Measurements from ENCODE around the gene RBM18. TPM values are rescaled to one million over a fixed set of nuclear protein-coding genes. Genes with fewer than 3 reads are reported as not detected.

The RBM18 gene
- total RNA-seq, 4 donors from 2014 or later = 12.1 to 15.2 (median 13.7) TPM

- DNase-seq = no peak
- H3K27me3 ChIP-seq = no peaks in the 10 kb centered on the region
- 73 to 85% methylated on average over 1 of the region's 1 CpG for WGBS, 2 donors
- H3K36me3 ChIP-seq = no peaks in the 10 kb centered on the region
- intact Hi-C loops (cut with DNase I) = no loop called here
- TF ChIP-seq POLR2A (IDR thresholded peaks at IDR 0.05) = no peak
- TF ChIP-seq, protein P1, sequence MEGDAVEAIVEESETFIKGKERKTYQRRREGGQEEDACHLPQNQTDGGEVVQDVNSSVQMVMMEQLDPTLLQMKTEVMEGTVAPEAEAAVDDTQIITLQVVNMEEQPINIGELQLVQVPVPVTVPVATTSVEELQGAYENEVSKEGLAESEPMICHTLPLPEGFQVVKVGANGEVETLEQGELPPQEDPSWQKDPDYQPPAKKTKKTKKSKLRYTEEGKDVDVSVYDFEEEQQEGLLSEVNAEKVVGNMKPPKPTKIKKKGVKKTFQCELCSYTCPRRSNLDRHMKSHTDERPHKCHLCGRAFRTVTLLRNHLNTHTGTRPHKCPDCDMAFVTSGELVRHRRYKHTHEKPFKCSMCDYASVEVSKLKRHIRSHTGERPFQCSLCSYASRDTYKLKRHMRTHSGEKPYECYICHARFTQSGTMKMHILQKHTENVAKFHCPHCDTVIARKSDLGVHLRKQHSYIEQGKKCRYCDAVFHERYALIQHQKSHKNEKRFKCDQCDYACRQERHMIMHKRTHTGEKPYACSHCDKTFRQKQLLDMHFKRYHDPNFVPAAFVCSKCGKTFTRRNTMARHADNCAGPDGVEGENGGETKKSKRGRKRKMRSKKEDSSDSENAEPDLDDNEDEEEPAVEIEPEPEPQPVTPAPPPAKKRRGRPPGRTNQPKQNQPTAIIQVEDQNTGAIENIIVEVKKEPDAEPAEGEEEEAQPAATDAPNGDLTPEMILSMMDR (IDR thresholded peaks at IDR 0.05) = no peak
- peaks cover 4 to 9% of the 10 kb centered on the region in 2 donors for H3K4me1 ChIP-seq
- no peak overlapping the region for H3K27ac ChIP-seq
- no peaks in the 10 kb centered on the region for H3K9me3 ChIP-seq
- no peak overlapping the region for H3K4me3 ChIP-seq (replicated peaks in 1 of 3)
These were observed 63.0 kb downstream of the RBM18 start for GRCh38 chr9:122201641-122202040.

- H3K9me3 ChIP-seq = no peaks in the 10 kb centered on the region
- TF ChIP-seq, protein P1 (IDR thresholded peaks at IDR 0.05) = no peak
- TF ChIP-seq POLR2A (IDR thresholded peaks at IDR 0.05) = no peak
- no peak overlapping the region for H3K4me3 ChIP-seq (replicated peaks in 1 of 3)
- no peaks in the 10 kb centered on the region for H3K27me3 ChIP-seq
- 87 to 93% methylated on average over 7 of the region's 7 CpGs for WGBS, 2 donors
- H3K36me3 ChIP-seq = no peaks in the 10 kb centered on the region
- no peak for DNase-seq
- H3K27ac ChIP-seq = no peak overlapping the region
- H3K4me1 ChIP-seq = peaks cover 4 to 9% of the 10 kb centered on the region in 2 donors
- intact Hi-C loops (cut with DNase I) = no loop called here
These were observed 63.6 kb downstream of the RBM18 start for GRCh38 chr9:122200960-122201595.

- peaks cover 4 to 9% of the 10 kb centered on the region in 2 donors for H3K4me1 ChIP-seq
- no peaks in the 10 kb centered on the region for H3K9me3 ChIP-seq
- no peak for DNase-seq
- no peaks in the 10 kb centered on the region for H3K27me3 ChIP-seq
- intact Hi-C loops (cut with DNase I) = no loop called here
- WGBS, 2 donors = 58 to 82% methylated on average over 2 to 3 of the region's 4 CpGs
- TF ChIP-seq POLR2A (IDR thresholded peaks at IDR 0.05) = no peak
- TF ChIP-seq, protein P1 (IDR thresholded peaks at IDR 0.05) = no peak
- no peak overlapping the region for H3K4me3 ChIP-seq (replicated peaks in 1 of 3)
- H3K27ac ChIP-seq = no peak overlapping the region
- H3K36me3 ChIP-seq = no peaks in the 10 kb centered on the region
These were observed 66.8 kb downstream of the RBM18 start for GRCh38 chr9:122197882-122198281.

DNA sequence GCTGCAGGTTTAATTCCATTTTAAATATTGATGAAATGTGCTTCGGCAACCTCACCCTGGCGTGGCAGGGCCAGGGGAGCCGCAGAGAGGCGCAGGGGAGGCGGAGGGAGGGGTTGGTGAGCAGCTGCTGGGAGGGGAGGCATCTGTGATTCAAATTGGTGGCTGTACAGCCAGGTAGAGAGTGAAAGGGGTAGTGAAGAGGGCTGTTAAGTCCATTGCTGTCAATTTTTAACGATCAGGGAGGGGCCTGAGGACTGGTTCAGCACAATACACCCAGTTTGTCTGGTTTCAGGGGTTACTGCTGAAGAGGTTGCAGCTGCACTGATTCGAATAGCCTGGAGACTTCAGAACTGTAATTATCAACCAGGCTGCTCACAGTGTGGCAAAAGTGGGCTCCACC, 67.2 kb downstream of the RBM18 start:
- H3K4me1 ChIP-seq = peaks cover 2 to 8% of the 10 kb centered on the region in 2 donors
- intact Hi-C loops (cut with DNase I) = no loop called here
- no peaks in the 10 kb centered on the region for H3K36me3 ChIP-seq
- WGBS, 2 donors = 53 to 55% methylated on average over 7 of the region's 7 CpGs
- H3K27me3 ChIP-seq = no peaks in the 10 kb centered on the region
- no peak overlapping the region for H3K4me3 ChIP-seq (replicated peaks in 1 of 3)
- H3K9me3 ChIP-seq = no peaks in the 10 kb centered on the region
- TF ChIP-seq, protein P1 (IDR thresholded peaks at IDR 0.05) = no peak
- no peak for TF ChIP-seq POLR2A (IDR thresholded peaks at IDR 0.05)
- no peak for DNase-seq
- H3K27ac ChIP-seq = no peak overlapping the region

- H3K4me3 ChIP-seq (replicated peaks in 1 of 3) = no peak overlapping the region
- H3K9me3 ChIP-seq = no peaks in the 10 kb centered on the region
- no peak overlapping the region for H3K27ac ChIP-seq
- H3K36me3 ChIP-seq = no peaks in the 10 kb centered on the region
- WGBS, 2 donors = 86 to 93% methylated on average over 4 of the region's 4 CpGs
- intact Hi-C loops (cut with DNase I) = no loop called here
- no peaks in the 10 kb centered on the region for H3K27me3 ChIP-seq
- no peak for DNase-seq
- TF ChIP-seq, protein P1 (IDR thresholded peaks at IDR 0.05) = no peak
- no peak for TF ChIP-seq POLR2A (IDR thresholded peaks at IDR 0.05)
- H3K4me1 ChIP-seq = no peaks in the 10 kb centered on the region
These were observed 68.8 kb downstream of the RBM18 start for GRCh38 chr9:122195875-122196274.
